ENCODE data around the gene SPTBN1.

Gene SPTBN1

DNA sequence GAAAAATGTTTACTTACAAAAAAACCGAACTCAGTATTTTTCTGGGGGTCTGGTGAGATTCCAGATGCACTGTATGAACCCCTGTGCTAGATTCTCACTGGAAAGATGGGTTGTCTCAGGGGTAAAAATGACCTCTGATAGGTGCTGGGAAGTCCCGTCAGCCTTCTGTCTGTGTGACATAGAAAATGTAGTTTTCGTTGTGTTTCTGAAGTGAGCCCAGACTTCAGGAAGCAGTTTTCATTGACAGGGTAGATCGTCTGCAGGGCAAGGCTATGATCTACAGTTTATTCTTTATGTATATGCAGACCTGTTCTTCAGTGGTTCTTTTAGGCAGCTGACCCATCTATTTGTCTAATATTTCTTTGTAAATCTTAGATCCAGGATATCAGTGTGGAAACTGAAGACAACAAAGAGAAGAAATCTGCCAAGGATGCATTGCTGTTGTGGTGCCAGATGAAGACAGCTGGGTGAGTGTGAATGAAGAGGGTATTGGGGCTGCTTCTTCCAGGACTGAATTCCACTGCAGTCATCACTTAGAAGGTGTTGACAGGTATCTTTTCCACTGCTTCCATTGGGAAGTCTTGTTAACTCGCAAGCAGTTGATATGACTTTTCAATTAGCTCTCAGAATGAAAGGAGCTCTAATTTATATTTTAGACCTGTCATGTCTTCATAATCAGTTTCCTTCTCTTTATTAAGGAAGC lies 159.9 kb downstream of the SPTBN1 start:
- no peak for DNase-seq

DNA sequence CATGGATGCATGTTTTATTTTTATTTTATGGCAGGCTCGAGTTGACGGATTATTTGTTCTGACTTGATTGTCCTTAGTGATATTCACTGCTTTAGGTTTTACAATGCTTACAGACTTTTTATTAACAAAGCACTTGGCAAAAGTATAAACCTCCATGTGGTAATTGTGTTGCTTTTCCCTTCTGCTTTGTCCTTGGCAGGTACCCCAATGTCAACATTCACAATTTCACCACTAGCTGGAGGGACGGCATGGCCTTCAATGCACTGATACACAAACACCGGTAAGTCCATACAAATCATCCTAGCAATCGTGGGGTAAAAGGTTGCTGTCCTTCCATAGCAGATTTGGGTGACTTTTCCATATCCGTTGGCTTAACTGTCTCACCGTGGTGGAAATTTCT lies 161.3 kb downstream of the SPTBN1 start:
- DNase-seq: no peak

DNA sequence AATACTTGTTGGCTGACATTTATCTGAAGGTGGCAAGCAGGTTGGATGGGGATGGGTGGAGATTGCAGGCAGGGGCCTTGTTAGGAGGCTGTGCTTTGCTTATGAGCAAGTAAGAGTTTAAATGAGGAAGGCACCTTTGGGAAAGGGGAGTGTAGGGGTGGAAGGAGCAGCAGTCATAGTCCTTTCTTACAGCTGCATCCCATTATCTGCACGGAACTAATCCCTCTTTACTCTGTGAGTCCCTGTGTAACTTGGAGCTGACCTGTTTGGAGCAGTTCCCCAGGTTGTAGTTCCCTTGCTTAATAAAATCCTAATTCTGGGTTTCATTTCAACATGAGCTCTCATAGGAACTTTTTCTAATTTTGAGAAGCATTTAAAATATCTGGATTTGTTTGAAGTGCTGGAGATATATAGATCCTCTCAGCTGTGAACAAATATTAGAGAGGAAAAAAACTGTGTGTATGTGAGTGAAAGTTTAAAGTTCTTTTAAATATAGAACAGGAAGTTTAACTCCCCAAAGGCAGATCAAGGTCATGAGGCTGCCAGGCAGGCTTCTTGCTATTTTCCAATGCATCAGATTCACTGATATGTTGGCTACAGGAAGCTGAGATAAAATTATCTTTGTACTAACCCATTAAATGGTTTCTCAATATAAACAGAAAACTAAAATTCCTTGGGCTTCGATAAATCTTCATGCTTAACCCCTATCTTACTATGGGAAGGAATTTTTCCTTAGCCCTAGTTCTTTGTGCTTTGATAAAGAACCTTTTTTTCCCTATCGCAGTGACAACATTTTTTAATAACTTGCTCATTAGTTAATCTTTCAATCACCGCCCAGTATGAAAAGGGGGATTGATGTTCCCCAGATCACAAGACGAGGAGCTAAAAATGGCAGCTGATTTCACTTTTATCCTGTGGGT lies 162.8 kb downstream of the SPTBN1 start:
- DNase-seq: no peak

- DNase-seq: no peak
Measured at GRCh38 chr2:54619660-54620231, 163.6 kb downstream of the SPTBN1 start.

GRCh38 chr2:54620948-54621347 lies 164.8 kb downstream of the SPTBN1 start:
- DNase-seq: no peak

DNA sequence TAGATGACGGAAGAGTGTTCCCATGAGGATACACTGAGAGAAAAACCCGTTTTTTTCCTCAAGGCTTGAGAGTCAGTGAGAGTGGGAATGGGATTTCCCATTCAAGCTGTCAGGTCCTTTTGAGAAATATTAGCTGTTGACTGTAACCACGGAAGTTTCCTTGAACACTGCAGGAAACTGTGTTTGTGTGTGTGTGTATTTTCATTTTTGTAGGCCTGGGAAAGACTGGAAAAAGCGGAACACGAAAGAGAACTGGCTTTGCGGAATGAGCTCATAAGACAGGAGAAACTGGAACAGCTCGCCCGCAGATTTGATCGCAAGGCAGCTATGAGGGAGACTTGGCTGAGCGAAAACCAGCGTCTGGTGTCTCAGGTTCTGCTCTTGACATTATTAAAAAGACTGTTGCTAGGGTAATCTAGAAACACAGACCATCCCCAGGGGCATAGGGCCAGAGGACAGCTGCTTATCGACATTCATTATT lies 168.5 kb downstream of the SPTBN1 start:
- DNase-seq: no peak

GRCh38 chr2:54626131-54626530 lies 170.0 kb downstream of the SPTBN1 start:
- DNase-seq: no peak

DNA sequence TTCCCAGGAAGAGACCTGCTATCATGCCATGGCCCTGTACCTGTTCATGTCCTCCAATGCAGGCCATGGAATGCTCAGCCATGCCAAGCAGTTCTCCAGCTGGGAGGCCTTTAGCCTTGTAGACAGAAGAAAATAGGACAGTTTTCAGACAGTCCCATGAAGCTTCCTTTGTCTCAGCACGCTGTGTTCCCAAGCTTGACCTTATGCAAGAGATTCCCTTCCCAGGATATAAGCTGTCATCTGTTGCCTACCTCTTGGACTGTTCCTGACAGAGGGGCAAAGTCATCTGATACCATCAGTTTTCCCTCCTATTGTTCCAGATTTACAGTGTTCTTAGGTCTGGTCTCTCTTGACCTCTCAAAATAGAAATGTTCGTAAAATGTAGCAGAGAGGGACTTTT lies 170.8 kb downstream of the SPTBN1 start:
- no peak for DNase-seq

- no peak for DNase-seq
Measured at GRCh38 chr2:54627973-54628372, 171.8 kb downstream of the SPTBN1 start.

GRCh38 chr2:54628418-54628817 lies 172.3 kb downstream of the SPTBN1 start:
- DNase-seq: no peak

- DNase-seq: no peak
Measured at GRCh38 chr2:54628957-54629356, 172.8 kb downstream of the SPTBN1 start.

GRCh38 chr2:54629390-54629789 lies 173.3 kb downstream of the SPTBN1 start:
- DNase-seq: no peak

- DNase-seq: no peak
Measured at GRCh38 chr2:54629914-54630857, 174.1 kb downstream of the SPTBN1 start.

- no peak for DNase-seq
Measured at GRCh38 chr2:54630858-54631497, 174.9 kb downstream of the SPTBN1 start.

- no peak for DNase-seq
Measured at GRCh38 chr2:54631755-54632154, 175.6 kb downstream of the SPTBN1 start.

DNA sequence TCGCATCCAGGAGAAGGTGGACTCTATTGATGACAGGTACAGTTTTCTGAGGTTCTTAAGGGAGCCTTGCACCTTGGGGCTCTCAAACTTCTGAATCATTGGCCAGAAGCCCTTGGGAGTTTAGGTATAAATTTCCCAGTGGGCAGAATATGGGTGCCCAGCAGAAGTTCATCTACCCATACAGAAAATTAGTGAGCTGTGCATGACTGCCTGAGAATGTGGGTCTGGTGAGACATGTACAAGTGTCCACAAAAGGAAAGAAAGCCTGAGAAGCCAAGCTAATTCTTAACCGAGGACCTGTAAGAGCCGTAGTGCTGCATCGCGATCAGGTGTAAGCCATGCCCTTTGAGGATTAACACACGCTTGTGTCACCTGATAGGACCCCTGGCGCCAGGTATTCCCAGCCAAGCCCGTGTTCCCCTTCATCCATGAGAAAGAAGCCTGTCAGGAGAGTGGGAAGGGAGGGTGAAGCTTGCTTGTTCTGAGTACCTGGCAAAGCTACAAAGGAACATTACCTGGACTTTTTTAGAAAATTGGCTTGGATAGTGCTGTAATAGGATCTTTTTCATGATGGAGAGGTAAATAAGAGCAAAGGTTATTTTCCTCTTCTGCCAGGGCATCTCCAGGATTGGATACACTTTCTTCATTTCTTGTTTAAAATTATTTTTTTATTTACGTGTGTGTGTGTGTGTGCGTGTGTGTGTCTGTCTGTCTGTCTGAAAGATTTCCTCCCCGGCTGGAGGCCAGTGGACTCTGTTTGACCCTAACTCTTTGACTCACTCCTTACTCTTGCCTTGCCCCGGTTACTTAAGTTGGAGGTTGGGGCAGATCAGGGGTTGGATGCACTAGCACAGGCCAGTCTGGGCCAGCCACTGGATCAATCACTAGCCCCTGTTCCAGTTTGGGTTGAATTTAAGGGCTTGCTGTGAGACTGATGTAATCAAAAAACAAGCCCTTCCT lies 176.9 kb downstream of the SPTBN1 start:
- no peak for DNase-seq

GRCh38 chr2:54634021-54634420 lies 177.9 kb downstream of the SPTBN1 start:
- no peak for DNase-seq

DNA sequence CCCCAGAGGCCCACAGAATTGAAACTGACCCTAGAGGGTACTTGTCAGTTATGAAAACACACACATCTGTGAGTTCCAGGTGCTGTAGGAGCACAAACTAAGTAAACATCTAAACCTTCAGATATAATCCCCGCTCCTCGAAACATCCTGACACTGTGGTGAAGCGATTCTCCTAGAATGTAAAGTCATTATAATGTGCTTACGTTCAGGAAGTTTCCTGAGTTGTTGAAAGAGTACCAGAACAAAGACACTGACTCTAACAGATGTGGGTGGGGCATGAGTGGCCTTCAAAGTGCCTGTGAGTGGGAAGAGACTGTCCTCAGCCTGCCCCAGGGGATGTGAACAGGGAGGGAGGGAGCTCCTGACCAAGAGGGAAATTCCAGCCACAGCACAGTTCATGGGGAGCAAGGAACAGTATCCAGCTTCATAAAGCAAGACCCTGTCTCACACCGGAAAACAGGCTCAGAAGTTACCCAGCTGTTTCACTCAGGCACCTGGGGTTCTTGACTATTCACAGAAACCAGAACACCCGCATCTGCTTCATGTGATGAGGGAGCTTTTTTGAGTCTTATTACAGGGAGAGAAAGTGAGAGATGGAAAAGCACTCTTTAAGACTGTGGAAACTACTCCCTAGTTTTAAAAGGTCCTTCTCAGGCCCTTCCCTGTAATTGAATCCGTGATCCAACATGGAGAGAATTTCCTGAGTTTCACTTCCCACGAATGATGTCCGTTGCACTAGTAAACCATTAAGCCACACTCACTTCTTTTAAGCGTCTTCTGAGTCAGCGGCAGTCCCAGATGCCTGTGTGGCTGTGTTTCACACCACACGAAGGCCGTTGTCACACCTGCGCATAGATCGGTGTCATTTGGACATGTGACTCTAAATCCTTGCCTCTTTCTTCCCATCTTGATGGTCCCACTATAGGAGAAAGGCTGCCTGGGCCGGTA lies 178.7 kb downstream of the SPTBN1 start:
- DNase-seq: no peak

GRCh38 chr2:54635554-54636152 lies 179.5 kb downstream of the SPTBN1 start:
- no peak for DNase-seq

All from activated CD4-positive, alpha-beta T cell treated with anti-CD3 and anti-CD28 coated beads, Interleukin-2, amount 50 U/mL, for 1 hour (primary cell).